T-helper 2 cell treated with Interferon-gamma antibody and Interleukin-4, amounts not matched to agents 100 ng/mL and 5 ng/mL, for 36 hours (primary cell): ENCODE results near the gene CCDC78. TPM values are rescaled to one million over a fixed set of nuclear protein-coding genes. Genes with fewer than 3 reads are reported as not detected.

ENCODE experiments used
- intact Hi-C: fragments of 100-400 bp; cut with micrococcal nuclease; formaldehyde crosslinking; loops from one replicate; pipeline ENCODE4 v1.15.1; 2023
- total RNA-seq: library from RNA; stranded (reverse); gene quantifications from 2 replicates; pipeline ENCODE4 v1.2.3, GENCODE V29; 2022

Gene CCDC78
- total RNA-seq: 4.3 and 5.4 TPM in 2 replicates

GRCh38 chr16:726438-727290, at the start of gene CCDC78, which contains the start of gene HAGHL:
TSS of gene CCDC78 (minus strand) at chr16:726443. CDS start at chr16:726367, 76 bp downstream.
TSS of gene HAGHL (plus strand) at chr16:727106. CDS start at chr16:727510, 404 bp downstream.
- intact Hi-C loops: no loop called here

- intact Hi-C loops: no loop called here
Observed at GRCh38 chr16:775236-775796, 49.1 kb upstream of the CCDC78 start.

- intact Hi-C loops: no loop called here
Observed at GRCh38 chr16:774086-775001, 48.1 kb upstream of the CCDC78 start.

- intact Hi-C loops: no loop called here
Observed at GRCh38 chr16:772959-773358, 46.7 kb upstream of the CCDC78 start.

GRCh38 chr16:770411-770810, 44.2 kb upstream of the CCDC78 start:
- intact Hi-C loops: no loop called here

GRCh38 chr16:769934-770333, 43.7 kb upstream of the CCDC78 start:
- intact Hi-C loops: no loop called here

- intact Hi-C loops: no loop called here
Observed at GRCh38 chr16:769184-769784, 43.0 kb upstream of the CCDC78 start.

GRCh38 chr16:768428-768827, 42.2 kb upstream of the CCDC78 start:
- intact Hi-C loops: no loop called here

GRCh38 chr16:767743-768235, 41.5 kb upstream of the CCDC78 start:
- intact Hi-C loops: no loop called here

- intact Hi-C loops: no loop called here
Observed at GRCh38 chr16:766820-767640, 40.8 kb upstream of the CCDC78 start.

GRCh38 chr16:766008-766819, 40.0 kb upstream of the CCDC78 start:
- intact Hi-C loops: no loop called here

- intact Hi-C loops: no loop called here
Observed at GRCh38 chr16:765488-765865, 39.2 kb upstream of the CCDC78 start.

- intact Hi-C loops: no loop called here
Observed at GRCh38 chr16:764848-765487, 38.7 kb upstream of the CCDC78 start.

- intact Hi-C loops: no loop called here
Observed at GRCh38 chr16:764184-764750, 38.0 kb upstream of the CCDC78 start.

GRCh38 chr16:763369-764183, 37.3 kb upstream of the CCDC78 start:
- intact Hi-C loops: no loop called here

- intact Hi-C loops: no loop called here
Observed at GRCh38 chr16:762595-763268, 36.5 kb upstream of the CCDC78 start.
